Esophagus muscularis mucosa (tissue), 4 donors: ENCODE results near the gene PAX6. TPM values are rescaled to one million over a fixed set of nuclear protein-coding genes. Genes with fewer than 3 reads are reported as not detected.

Experiments
- DNase-seq: peaks from one replicate; pipeline ENCODE4 v3.0.0-alpha.2; 2017; ENCODE audit errors: extremely low spot score
- H3K27ac ChIP-seq, 4 donors: fragments of 200-600 bp; sonication (generic); replicated peaks in 1 of 4; 1 replicate in 3 of 4; 2 replicates in 1 of 4; pipeline ENCODE4 v1.5.1; 2016 to 2019; ENCODE audit warnings: mild to moderate bottlenecking in 1 of 4
- H3K27me3 ChIP-seq, 4 donors: fragments of 200-600 bp; sonication (generic); one replicate each; pipeline versions ENCODE4 v1.5.1 to v1.6.0; 2016 to 2019
- H3K36me3 ChIP-seq, 4 donors: fragments of 200-600 bp; sonication (generic); one replicate each; pipeline ENCODE4 v1.5.1; 2016 to 2019
- H3K4me1 ChIP-seq, 4 donors: fragments of 200-600 bp; sonication (generic); one replicate each; pipeline ENCODE4 v1.5.1; 2016 to 2019
- H3K4me3 ChIP-seq, 4 donors: fragments of 200-600 bp; sonication (generic); 1 replicate in 2 of 4; 2 replicates in 2 of 4; pipeline ENCODE4 v1.5.1; 2016 to 2019; ENCODE audit warnings: mild to moderate bottlenecking in 4 of 4, moderate library complexity in 1 of 4
- H3K9me3 ChIP-seq, 4 donors: fragments of 200-600 bp; sonication (generic); 1 replicate in 3 of 4; 2 replicates in 1 of 4; pipeline ENCODE4 v1.5.1; 2016 to 2019
- CTCF ChIP-seq, 3 experiments: fragments of 200-600 bp in 2 of 3; fragments of 450-650 bp in 1 of 3; sonication (generic) in 2 of 3; IDR thresholded peaks; one replicate each; pipeline ENCODE4 v1.5.1; 2017 to 2019; ENCODE audit warnings: antibody characterized with exemption in 3 of 3, mild to moderate bottlenecking in 2 of 3, moderate library complexity in 1 of 3
- EP300 ChIP-seq: sonication (generic); formaldehyde crosslinking; IDR thresholded peaks from one replicate; pipeline ENCODE4 v1.6.1; 2017; ENCODE audit warnings: antibody characterized with exemption
- POLR2A ChIP-seq: fragments of 450-650 bp; IDR thresholded peaks from one replicate; pipeline ENCODE4 v1.6.1; 2017; ENCODE audit warnings: antibody characterized with exemption, moderate library complexity, mild to moderate bottlenecking, low read depth
- POLR2AphosphoS5 ChIP-seq, 2 donors: sonication (generic); formaldehyde crosslinking; IDR thresholded peaks; one replicate each; pipeline ENCODE4 v1.6.1; 2017; ENCODE audit warnings: antibody characterized with exemption in 2 of 2
- WGBS: methylation state at CpG from one replicate; pipeline ENCODE4 v1.1.5; 2018; 5-methylcytosine and 5-hydroxymethylcytosine counted together
- intact Hi-C: fragments of 100-400 bp; cut with DNase I; formaldehyde crosslinking; loops from one replicate; pipeline ENCODE4 v1.15.1; 2023
- total RNA-seq, 4 donors: library from RNA; depleted of rRNA; stranded (reverse); fragments of >200 nt; gene quantifications; one replicate each; pipeline versions ENCODE4 v1.1.0 to v1.2.1, GENCODE V29; 2016

The PAX6 gene
- total RNA-seq, 4 donors from 2014 or later: 0.06 TPM; not detected in 3

GRCh38 chr11:31770011-31770700 is 41.0 kb downstream of the PAX6 start:
- no peaks in the 10 kb centered on the region for H3K9me3 ChIP-seq
- DNase-seq: no peak
- H3K4me1 ChIP-seq: no peaks in the 10 kb centered on the region
- no peak overlapping the region for H3K27ac ChIP-seq
- TF ChIP-seq POLR2AphosphoS5 (IDR thresholded peaks at IDR 0.05) (no peak), POLR2A (no peak), EP300 (no peak), CTCF (IDR thresholded peaks at IDR 0.05) (no peak)
- no peaks in the 10 kb centered on the region for H3K27me3 ChIP-seq
- WGBS: 76% methylated on average over 3 of the region's 3 CpGs
- no peak overlapping the region for H3K4me3 ChIP-seq
- H3K36me3 ChIP-seq: no peaks in the 10 kb centered on the region
- intact Hi-C loops: no loop called here

- H3K4me1 ChIP-seq: no peaks in the 10 kb centered on the region
- H3K9me3 ChIP-seq: no peaks in the 10 kb centered on the region
- TF ChIP-seq CTCF (IDR thresholded peaks at IDR 0.05) (no peak), POLR2AphosphoS5 (IDR thresholded peaks at IDR 0.05) (no peak), POLR2A (no peak), EP300 (no peak)
- intact Hi-C loops: no loop called here
- H3K36me3 ChIP-seq: no peaks in the 10 kb centered on the region
- H3K4me3 ChIP-seq: no peak overlapping the region
- WGBS: 87% methylated on average over 9 of the region's 9 CpGs
- H3K27ac ChIP-seq: no peak overlapping the region
- no peak for DNase-seq
- no peaks in the 10 kb centered on the region for H3K27me3 ChIP-seq
Measured at GRCh38 chr11:31768749-31769640, 42.1 kb downstream of the PAX6 start.

GRCh38 chr11:31767685-31768084 is 43.4 kb downstream of the PAX6 start:
- Histone ChIP-seq H3K27ac (no peak overlapping the region), H3K27me3 (no peaks in the 10 kb centered on the region), H3K4me3 (no peak overlapping the region), H3K36me3 (no peaks in the 10 kb centered on the region), H3K9me3 (no peaks in the 10 kb centered on the region), H3K4me1 (no peaks in the 10 kb centered on the region)
- no peak for DNase-seq
- intact Hi-C loops: no loop called here
- WGBS: 97% methylated on average over 2 of the region's 2 CpGs
- no peak for TF ChIP-seq POLR2A
- TF ChIP-seq POLR2AphosphoS5 (IDR thresholded peaks at IDR 0.05): no peak
- TF ChIP-seq CTCF (IDR thresholded peaks at IDR 0.05): no peak
- no peak for TF ChIP-seq EP300

- no peak for DNase-seq
- Histone ChIP-seq H3K4me1 (no peaks in the 10 kb centered on the region), H3K27ac (no peak overlapping the region), H3K36me3 (no peaks in the 10 kb centered on the region), H3K27me3 (no peaks in the 10 kb centered on the region), H3K4me3 (no peak overlapping the region), H3K9me3 (no peaks in the 10 kb centered on the region)
- intact Hi-C loops: no loop called here
- WGBS: 96% methylated on average over 3 of the region's 3 CpGs
- TF ChIP-seq POLR2AphosphoS5 (IDR thresholded peaks at IDR 0.05) (no peak), EP300 (no peak), POLR2A (no peak), CTCF (IDR thresholded peaks at IDR 0.05) (no peak)
Measured at GRCh38 chr11:31767066-31767465, 44.1 kb downstream of the PAX6 start.
